ENCODE measurements around the gene FBLL1. TPM values are rescaled to one million over a fixed set of nuclear protein-coding genes. Genes with fewer than 3 reads are reported as not detected.

Gene FBLL1
- total and polyA plus RNA-seq, 9 of the 15 experiments (the other 6 are each of a cell fraction or from before 2014, with no cell fraction given): not detected

- TF ChIP-seq NR0B1 (IDR thresholded peaks at IDR 0.05; ENCODE audit: partially characterized antibody) (no peak), ZNF395 (CRISPR knock-in tag; IDR thresholded peaks at IDR 0.05) (peak; percentile 54; the same call in 1 of the 2 replicates), TAF9B (IDR thresholded peaks at IDR 0.05; ENCODE audit: partially characterized antibody) (peak; percentile 72), RFX5 (IDR thresholded peaks at IDR 0.05; ENCODE audit: low read depth, low read length) (no peak), U2AF1 (optimal IDR thresholded peaks at IDR 0.05; ENCODE audit: low read depth, low read length) (no peak), CBX2 (IDR thresholded peaks at IDR 0.05; ENCODE audit: insufficient read depth, low read length, poor library complexity, severe bottlenecking) (no peak), RBM39 (optimal IDR thresholded peaks at IDR 0.05; ENCODE audit: low read depth, low read length) (no peak), BRD4 (IDR thresholded peaks at IDR 0.05) (no peak), SIN3B (IDR thresholded peaks at IDR 0.05; ENCODE audit: low read depth) (no peak), EZH2 (IDR thresholded peaks at IDR 0.05; ENCODE audit: borderline replicate concordance, low read depth, low read length) (no peak), CTCFL (IDR thresholded peaks at IDR 0.05; ENCODE audit: borderline replicate concordance, insufficient read depth, low read depth, low read length, poor library complexity, severe bottlenecking) (no peak), IRF1 (CRISPR knock-in tag; IDR thresholded peaks at IDR 0.05; ENCODE audit: borderline replicate concordance) (no peak), ZC3H4 (CRISPR knock-in tag; IDR thresholded peaks at IDR 0.05; ENCODE audit: borderline replicate concordance) (no peak), ZNF324 (CRISPR knock-in tag; IDR thresholded peaks at IDR 0.05) (no peak), LCOR (CRISPR knock-in tag; IDR thresholded peaks at IDR 0.05) (no peak), SMAD1 (IDR thresholded peaks at IDR 0.05; ENCODE audit: low read depth, low read length, partially characterized antibody) (no peak), ZNF584 (CRISPR knock-in tag; IDR thresholded peaks at IDR 0.05; ENCODE audit: low read depth) (peak; percentile 72; the same call in 1 of the 2 replicates), TCF7 (IDR thresholded peaks at IDR 0.05; ENCODE audit: borderline replicate concordance) (no peak)
- TF ChIP-seq, protein P1, sequence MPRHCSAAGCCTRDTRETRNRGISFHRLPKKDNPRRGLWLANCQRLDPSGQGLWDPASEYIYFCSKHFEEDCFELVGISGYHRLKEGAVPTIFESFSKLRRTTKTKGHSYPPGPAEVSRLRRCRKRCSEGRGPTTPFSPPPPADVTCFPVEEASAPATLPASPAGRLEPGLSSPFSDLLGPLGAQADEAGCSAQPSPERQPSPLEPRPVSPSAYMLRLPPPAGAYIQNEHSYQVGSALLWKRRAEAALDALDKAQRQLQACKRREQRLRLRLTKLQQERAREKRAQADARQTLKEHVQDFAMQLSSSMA (CRISPR knock-in tag; IDR thresholded peaks at IDR 0.05): no peak
- TF ChIP-seq, protein P2, sequence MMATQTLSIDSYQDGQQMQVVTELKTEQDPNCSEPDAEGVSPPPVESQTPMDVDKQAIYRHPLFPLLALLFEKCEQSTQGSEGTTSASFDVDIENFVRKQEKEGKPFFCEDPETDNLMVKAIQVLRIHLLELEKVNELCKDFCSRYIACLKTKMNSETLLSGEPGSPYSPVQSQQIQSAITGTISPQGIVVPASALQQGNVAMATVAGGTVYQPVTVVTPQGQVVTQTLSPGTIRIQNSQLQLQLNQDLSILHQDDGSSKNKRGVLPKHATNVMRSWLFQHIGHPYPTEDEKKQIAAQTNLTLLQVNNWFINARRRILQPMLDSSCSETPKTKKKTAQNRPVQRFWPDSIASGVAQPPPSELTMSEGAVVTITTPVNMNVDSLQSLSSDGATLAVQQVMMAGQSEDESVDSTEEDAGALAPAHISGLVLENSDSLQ (IDR thresholded peaks at IDR 0.05): peak; percentile 72
Observed at GRCh38 chr5:168579488-168580226, 50.6 kb downstream of the FBLL1 start (continued).

Measured in K562 (cell line).